Stomach (tissue), 4 donors: ENCODE data around the gene C22orf39.
A peak's percentile ranks its signal among the peaks of the same experiment; 100 is the strongest.

Source experiments
- CTCF ChIP-seq, 7 experiments: fragments of 450-650 bp in 4 of 7; fragments of 200-600 bp in 3 of 7; sonication (generic) in 3 of 7; IDR thresholded peaks; one replicate each; pipeline ENCODE4 v1.5.1; 2016 to 2019; ENCODE audit warnings: antibody characterized with exemption in 7 of 7, control low read depth in 2 of 7, mild to moderate bottlenecking in 1 of 7
- EP300 ChIP-seq: sonication (generic); formaldehyde crosslinking; IDR thresholded peaks from one replicate; pipeline ENCODE4 v1.6.1; 2017; ENCODE audit warnings: antibody characterized with exemption
- POLR2A ChIP-seq, 4 donors: fragments of 450-650 bp; IDR thresholded peaks; one replicate each; pipeline ENCODE4 v1.6.1; 2016; ENCODE audit warnings: antibody characterized with exemption in 4 of 4, control low read depth in 2 of 4, mild to moderate bottlenecking in 1 of 4, moderate library complexity in 1 of 4
- POLR2AphosphoS5 ChIP-seq, 3 donors: sonication (generic); formaldehyde crosslinking; IDR thresholded peaks; one replicate each; pipeline ENCODE4 v1.6.1; 2016; ENCODE audit warnings: antibody characterized with exemption in 3 of 3

GRCh38 chr22:19477321-19478044, 30.0 kb upstream of the C22orf39 start:
- TF ChIP-seq POLR2AphosphoS5 (IDR thresholded peaks at IDR 0.05) = no peak
- peak in 1 of 7 experiments; percentile 13 for TF ChIP-seq CTCF (IDR thresholded peaks at IDR 0.05)
- no peak for TF ChIP-seq POLR2A (IDR thresholded peaks at IDR 0.05)
- no peak for TF ChIP-seq EP300
